Right lobe of liver (tissue), 6 donors: Measurements from ENCODE around the gene TMEM74B. TPM values are rescaled to one million over a fixed set of nuclear protein-coding genes. Genes with fewer than 3 reads are reported as not detected.

Experiments
- ATAC-seq, 4 donors: fragments of 200-7000 bp; cut with Tn5 transposase; one replicate each; pipeline ENCODE4 v1.9.1; 2020; ENCODE audit warnings: mild to moderate bottlenecking in 4 of 4, moderate library complexity in 4 of 4
- DNase-seq, 3 donors: peaks; one replicate each; pipeline ENCODE4 v3.0.0-alpha.2; 2020
- H3K27ac ChIP-seq, 3 donors: fragments of 200-600 bp; one replicate each; pipeline ENCODE4 v1.8.0; 2022
- H3K27me3 ChIP-seq, 2 donors: fragments of 200-600 bp; one replicate each; pipeline ENCODE4 v1.8.0; 2022
- H3K36me3 ChIP-seq, 4 donors: fragments of 200-600 bp; sonication (generic) in 1 of 4; one replicate each; pipeline versions ENCODE4 v1.5.1 to v1.8.0; 2017 to 2022; ENCODE audit warnings: control low read depth in 1 of 4
- H3K4me1 ChIP-seq, 4 donors: fragments of 200-600 bp; sonication (generic) in 1 of 4; one replicate each; pipeline versions ENCODE4 v1.5.1 to v1.8.0; 2017 to 2022; ENCODE audit warnings: control low read depth in 1 of 4
- H3K4me3 ChIP-seq, 3 donors: fragments of 200-600 bp; one replicate each; pipeline ENCODE4 v1.8.0; 2022
- H3K9me3 ChIP-seq, 4 donors: fragments of 200-600 bp; sonication (generic) in 1 of 4; one replicate each; pipeline versions ENCODE4 v1.5.1 to v1.8.0; 2017 to 2022; ENCODE audit warnings: control low read depth in 1 of 4
- POLR2A ChIP-seq: fragments of 450-650 bp; IDR thresholded peaks from one replicate; pipeline ENCODE4 v1.6.1; 2017; ENCODE audit warnings: antibody characterized with exemption, mild to moderate bottlenecking
- WGBS: methylation state at CpG from one replicate; pipeline ENCODE4 v1.1.6; 2018; ENCODE audit warnings: low coverage, low lambda C conversion rate; ENCODE audit not compliant: insufficient coverage; ENCODE audit errors: missing lambda C conversion rate; 5-methylcytosine and 5-hydroxymethylcytosine counted together
- intact Hi-C, 2 donors: fragments of 100-400 bp; cut with DNase I; formaldehyde crosslinking; loops; one replicate each; pipeline versions ENCODE4 v1.11.2 to v1.14.1; 2022
- total RNA-seq, 6 experiments: library from RNA; depleted of rRNA in 2 of 6; stranded (reverse); fragments of >200 nt in 2 of 6; fragmentation: NEBNext Ultra II Directional in 3 of 6; extraction: Animal tissue kit (Norgen Biotek cat#: 25700) in 3 of 6; gene quantifications; one replicate each; pipeline versions ENCODE4 v1.1.0 to v1.2.4, GENCODE V29; 2016 to 2023
- TF ChIP-seq, protein P1 (sequence below), 4 donors: fragments of 200-600 bp in 3 of 4; fragments of 450-650 bp in 1 of 4; IDR thresholded peaks; one replicate each; pipeline versions ENCODE4 v1.5.1 to v1.8.0; 2016 to 2022; ENCODE audit warnings: antibody characterized with exemption in 4 of 4, mild to moderate bottlenecking in 2 of 4
- donor health status: DM: no; HTN: yes; CAD: no.
- donor health status: DM: no; HTN: no; CAD: no.
- donor health status: DM: no; HTN: no; CAD: no.
- donor health status: DM: no; HTN: yes; CAD: no.
- donor health status: DM: no; HTN: yes; CAD: no.

The TMEM74B gene
- total RNA-seq, 6 experiments from 2014 or later, result 0.37 to 2.8 (median 1.8) TPM

DNA sequence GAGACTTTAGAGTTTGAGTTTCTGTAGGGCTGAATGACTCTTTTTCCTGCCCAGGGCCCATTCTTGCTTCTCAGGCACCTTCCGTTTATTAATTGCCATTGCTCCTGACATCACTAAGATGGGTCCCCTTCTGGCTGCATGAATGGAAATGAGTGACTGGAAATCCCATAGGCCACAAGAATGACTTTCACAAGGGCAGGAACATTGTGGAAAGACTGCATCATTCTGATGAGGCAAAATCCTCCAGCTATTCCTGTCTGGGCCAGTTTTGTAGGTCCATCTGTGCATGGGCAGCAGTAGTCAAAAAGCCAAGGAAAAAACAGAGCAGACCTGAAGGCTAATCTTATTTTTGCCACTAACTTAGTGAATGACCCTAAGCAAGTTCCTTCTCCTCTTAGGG is 19.3 kb downstream of the TMEM74B start:
- TF ChIP-seq POLR2A, result no peak
- TF ChIP-seq, protein P1, sequence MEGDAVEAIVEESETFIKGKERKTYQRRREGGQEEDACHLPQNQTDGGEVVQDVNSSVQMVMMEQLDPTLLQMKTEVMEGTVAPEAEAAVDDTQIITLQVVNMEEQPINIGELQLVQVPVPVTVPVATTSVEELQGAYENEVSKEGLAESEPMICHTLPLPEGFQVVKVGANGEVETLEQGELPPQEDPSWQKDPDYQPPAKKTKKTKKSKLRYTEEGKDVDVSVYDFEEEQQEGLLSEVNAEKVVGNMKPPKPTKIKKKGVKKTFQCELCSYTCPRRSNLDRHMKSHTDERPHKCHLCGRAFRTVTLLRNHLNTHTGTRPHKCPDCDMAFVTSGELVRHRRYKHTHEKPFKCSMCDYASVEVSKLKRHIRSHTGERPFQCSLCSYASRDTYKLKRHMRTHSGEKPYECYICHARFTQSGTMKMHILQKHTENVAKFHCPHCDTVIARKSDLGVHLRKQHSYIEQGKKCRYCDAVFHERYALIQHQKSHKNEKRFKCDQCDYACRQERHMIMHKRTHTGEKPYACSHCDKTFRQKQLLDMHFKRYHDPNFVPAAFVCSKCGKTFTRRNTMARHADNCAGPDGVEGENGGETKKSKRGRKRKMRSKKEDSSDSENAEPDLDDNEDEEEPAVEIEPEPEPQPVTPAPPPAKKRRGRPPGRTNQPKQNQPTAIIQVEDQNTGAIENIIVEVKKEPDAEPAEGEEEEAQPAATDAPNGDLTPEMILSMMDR (IDR thresholded peaks at IDR 0.05), result no peak
- no peaks in the 10 kb centered on the region for H3K4me1 ChIP-seq
- ATAC-seq, result no peak
- H3K4me3 ChIP-seq, result no peak overlapping the region
- DNase-seq, result no peak
- H3K9me3 ChIP-seq, result no peaks in the 10 kb centered on the region
- intact Hi-C loops, result no loop called here
- WGBS, result 100% methylated on average over 1 of the region's 1 CpG
- H3K27me3 ChIP-seq, result no peaks in the 10 kb centered on the region
- no peak overlapping the region for H3K27ac ChIP-seq
- peaks cover 3 to 83% (median 32%) of the 10 kb centered on the region in 4 donors for H3K36me3 ChIP-seq

DNA sequence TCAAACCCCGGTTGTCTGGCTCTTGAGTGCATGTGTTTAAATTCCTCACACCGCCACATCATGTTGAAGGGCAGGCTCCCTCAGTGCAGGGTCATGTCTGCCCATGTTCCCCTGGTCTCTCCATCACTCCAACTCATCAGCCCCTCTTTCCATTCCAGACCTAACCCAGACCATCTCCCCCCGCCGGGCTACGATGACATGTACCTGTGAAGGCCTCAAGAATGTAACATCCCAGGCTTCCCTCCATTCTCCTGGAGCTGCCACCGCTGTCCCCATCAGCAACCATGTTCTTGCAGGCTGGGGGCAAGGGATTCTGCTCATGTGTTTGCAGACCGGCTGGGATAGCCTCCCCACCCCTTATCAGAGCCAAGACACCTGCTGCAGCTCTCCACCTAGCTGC is 19.9 kb downstream of the TMEM74B start:
- intact Hi-C loops, result no loop called here

DNA sequence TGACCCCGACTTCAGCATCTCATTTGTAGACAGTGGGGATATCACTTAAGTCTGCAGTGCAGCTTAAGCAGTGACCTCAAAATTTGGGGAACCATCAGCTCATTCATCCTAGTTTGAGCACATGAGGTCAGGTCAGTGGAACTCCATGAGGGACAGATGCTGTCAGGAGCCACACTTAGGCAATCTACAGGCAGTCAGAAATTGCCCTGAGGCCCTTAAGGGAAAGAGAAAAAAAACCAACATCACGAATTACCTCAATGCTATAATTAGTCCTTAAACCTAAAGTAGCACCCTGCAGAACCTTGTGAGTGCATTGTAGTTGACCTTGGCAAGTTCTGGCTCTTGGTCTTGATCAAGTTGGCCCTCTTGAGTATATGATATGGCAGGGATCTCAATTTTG is 21.1 kb downstream of the TMEM74B start:
- peaks cover 3 to 82% (median 33%) of the 10 kb centered on the region in 4 donors for H3K36me3 ChIP-seq
- H3K4me3 ChIP-seq, result no peak overlapping the region
- no peaks in the 10 kb centered on the region for H3K9me3 ChIP-seq
- H3K27me3 ChIP-seq, result no peaks in the 10 kb centered on the region
- TF ChIP-seq, protein P1 (IDR thresholded peaks at IDR 0.05), result no peak
- TF ChIP-seq POLR2A, result no peak
- H3K4me1 ChIP-seq, result no peaks in the 10 kb centered on the region
- H3K27ac ChIP-seq, result no peak overlapping the region
- intact Hi-C loops, result no loop called here
- no peak for DNase-seq
- 86% methylated on average over 2 of the region's 2 CpGs for WGBS
- no peak for ATAC-seq

More for the DNA sequence above, 19.9 kb downstream of the TMEM74B start:
- Histone ChIP-seq H3K9me3 (no peaks in the 10 kb centered on the region), H3K4me1 (no peaks in the 10 kb centered on the region), H3K27ac (no peak overlapping the region), H3K27me3 (no peaks in the 10 kb centered on the region), H3K36me3 (peaks cover 3 to 87% (median 33%) of the 10 kb centered on the region in 4 donors), H3K4me3 (no peak overlapping the region)
- TF ChIP-seq, protein P1 (IDR thresholded peaks at IDR 0.05), result no peak
- TF ChIP-seq POLR2A, result no peak
- 100% methylated on average over 4 of the region's 7 CpGs for WGBS
- ATAC-seq (no peak), DNase-seq (no peak)

DNA sequence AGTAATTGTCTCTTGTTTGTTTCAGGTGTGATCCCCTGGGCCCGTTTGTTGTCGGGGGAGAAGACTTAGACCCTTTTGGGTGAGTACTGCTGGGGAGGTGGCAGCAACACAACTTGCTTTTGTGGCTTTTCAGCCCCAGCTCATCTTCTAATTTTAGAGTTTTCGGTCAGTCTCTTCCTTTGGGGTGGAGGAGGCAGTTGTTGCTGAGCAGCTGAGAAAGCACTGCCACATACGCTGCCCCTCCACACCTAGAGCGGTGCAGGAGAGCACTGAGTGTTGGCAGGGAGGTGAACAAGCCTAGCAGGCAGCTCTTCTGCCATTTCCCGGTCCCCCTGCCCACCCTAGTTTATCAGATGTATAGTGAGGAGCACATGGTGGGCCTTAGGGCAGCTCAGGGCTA is 21.7 kb downstream of the TMEM74B start:
- H3K27me3 ChIP-seq, result no peaks in the 10 kb centered on the region
- TF ChIP-seq, protein P1 (IDR thresholded peaks at IDR 0.05), result no peak
- TF ChIP-seq POLR2A, result no peak
- H3K4me1 ChIP-seq, result no peaks in the 10 kb centered on the region
- no peak overlapping the region for H3K4me3 ChIP-seq
- H3K36me3 ChIP-seq, result peaks cover 3 to 76% (median 30%) of the 10 kb centered on the region in 4 donors
- no peaks in the 10 kb centered on the region for H3K9me3 ChIP-seq
- no peak for DNase-seq
- intact Hi-C loops, result no loop called here
- 94% methylated on average over 5 of the region's 6 CpGs for WGBS
- no peak for ATAC-seq
- no peak overlapping the region for H3K27ac ChIP-seq

DNA sequence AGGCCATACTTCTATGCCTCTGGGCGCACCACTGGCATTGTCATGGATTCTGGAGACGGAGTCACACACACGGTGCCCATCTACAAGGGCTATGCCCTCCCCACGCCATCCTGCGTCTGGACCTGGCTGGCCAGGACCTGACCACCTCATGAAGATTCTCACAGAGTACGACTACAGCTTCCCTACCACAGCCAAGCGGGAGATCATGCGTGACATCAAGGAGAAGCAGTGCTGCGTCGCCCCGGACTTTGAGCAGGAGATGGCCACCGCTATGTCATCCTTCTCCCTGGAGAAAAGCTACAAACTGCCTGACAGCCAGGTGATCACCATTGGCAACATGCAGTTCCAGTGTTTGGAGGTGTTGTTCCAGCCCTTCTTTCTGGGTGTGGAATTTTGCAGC is 23.8 kb downstream of the TMEM74B start:
- DNase-seq (no peak), ATAC-seq (no peak)
- WGBS, result 100% methylated on average over 2 of the region's 12 CpGs
- no peaks in the 10 kb centered on the region for H3K4me1 ChIP-seq
- intact Hi-C loops, result no loop called here
- H3K4me3 ChIP-seq, result no peak overlapping the region
- no peaks in the 10 kb centered on the region for H3K27me3 ChIP-seq
- H3K36me3 ChIP-seq, result peaks cover 3 to 56% (median 29%) of the 10 kb centered on the region in 4 donors
- no peaks in the 10 kb centered on the region for H3K9me3 ChIP-seq
- TF ChIP-seq, protein P1 (IDR thresholded peaks at IDR 0.05), result no peak
- no peak for TF ChIP-seq POLR2A
- H3K27ac ChIP-seq, result no peak overlapping the region
